GM06990 (cell line): ENCODE measurements around the gene PSMD10.

Source experiments
- DNase-seq: peaks from one replicate; pipeline ENCODE4 v3.0.0-alpha.2; 2011; ENCODE audit not compliant: insufficient read length; ENCODE audit errors: extremely low read depth
- H3K27me3 ChIP-seq: replicated peaks from 2 replicates; pipeline ENCODE4 v1.6.0; 2011; ENCODE audit warnings: low read length; ENCODE audit not compliant: control insufficient read depth, insufficient read depth
- H3K36me3 ChIP-seq: 2 replicates; pipeline ENCODE4 v1.5.1; 2011; ENCODE audit warnings: low read length; ENCODE audit not compliant: control insufficient read depth, insufficient read depth
- H3K4me3 ChIP-seq: replicated peaks from 2 replicates; pipeline ENCODE4 v1.5.1; 2011; ENCODE audit warnings: low read depth, mild to moderate bottlenecking, control low read depth, low read length
- TF ChIP-seq, protein P1 (sequence below): IDR thresholded peaks from 2 replicates; pipeline ENCODE4 v1.5.1; 2011; ENCODE audit warnings: low read length, control low read depth, mild to moderate bottlenecking, inconsistent platforms; ENCODE audit not compliant: insufficient read depth, poor library complexity, severe bottlenecking

The PSMD10 gene

DNA sequence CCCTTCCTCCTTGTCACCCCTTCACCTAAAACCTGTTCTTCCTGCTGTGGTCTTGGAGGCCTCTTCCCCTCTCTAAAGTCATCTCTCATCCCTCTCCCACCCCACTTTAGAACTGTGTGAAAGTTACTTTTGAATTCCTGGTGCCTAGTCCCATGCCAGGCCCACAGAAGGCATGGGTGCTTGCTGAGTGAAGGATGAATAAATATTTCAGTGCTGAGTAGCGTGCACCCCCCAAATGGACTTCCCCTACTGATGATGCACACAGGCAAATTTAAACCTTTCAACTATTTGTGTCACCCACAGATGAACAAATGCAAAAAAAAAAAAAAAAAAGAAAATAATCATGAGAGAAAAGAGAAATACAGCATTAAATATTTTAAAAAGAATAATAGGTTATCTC lies 19.8 kb downstream of the PSMD10 start:
- Histone ChIP-seq H3K36me3 (no peaks in the 10 kb centered on the region), H3K27me3 (no peaks in the 10 kb centered on the region; the same call in 1 of the 2 replicates), H3K4me3 (no peak overlapping the region)
- TF ChIP-seq, protein P1, sequence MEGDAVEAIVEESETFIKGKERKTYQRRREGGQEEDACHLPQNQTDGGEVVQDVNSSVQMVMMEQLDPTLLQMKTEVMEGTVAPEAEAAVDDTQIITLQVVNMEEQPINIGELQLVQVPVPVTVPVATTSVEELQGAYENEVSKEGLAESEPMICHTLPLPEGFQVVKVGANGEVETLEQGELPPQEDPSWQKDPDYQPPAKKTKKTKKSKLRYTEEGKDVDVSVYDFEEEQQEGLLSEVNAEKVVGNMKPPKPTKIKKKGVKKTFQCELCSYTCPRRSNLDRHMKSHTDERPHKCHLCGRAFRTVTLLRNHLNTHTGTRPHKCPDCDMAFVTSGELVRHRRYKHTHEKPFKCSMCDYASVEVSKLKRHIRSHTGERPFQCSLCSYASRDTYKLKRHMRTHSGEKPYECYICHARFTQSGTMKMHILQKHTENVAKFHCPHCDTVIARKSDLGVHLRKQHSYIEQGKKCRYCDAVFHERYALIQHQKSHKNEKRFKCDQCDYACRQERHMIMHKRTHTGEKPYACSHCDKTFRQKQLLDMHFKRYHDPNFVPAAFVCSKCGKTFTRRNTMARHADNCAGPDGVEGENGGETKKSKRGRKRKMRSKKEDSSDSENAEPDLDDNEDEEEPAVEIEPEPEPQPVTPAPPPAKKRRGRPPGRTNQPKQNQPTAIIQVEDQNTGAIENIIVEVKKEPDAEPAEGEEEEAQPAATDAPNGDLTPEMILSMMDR, result no peak
- no peak for DNase-seq

DNA sequence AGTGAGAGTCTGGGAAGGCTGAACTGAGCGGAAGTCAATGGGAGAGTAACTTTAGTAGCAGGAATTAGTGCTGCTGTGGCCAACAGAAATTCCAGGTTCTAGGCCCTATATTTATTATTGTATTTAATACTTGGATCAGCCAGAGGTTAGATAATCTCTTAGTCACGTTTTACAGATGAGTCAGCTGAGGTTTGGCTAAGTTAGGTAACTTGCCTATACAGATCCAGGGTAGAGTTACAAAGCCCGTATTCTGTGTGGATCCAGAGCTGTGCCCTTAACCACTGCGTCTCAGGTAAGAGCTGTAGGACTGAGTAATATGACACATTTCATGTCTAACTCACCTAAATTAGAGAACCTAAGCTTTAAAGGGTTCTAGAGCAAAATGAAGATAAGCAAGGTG lies 20.5 kb downstream of the PSMD10 start:
- Histone ChIP-seq H3K36me3 (no peaks in the 10 kb centered on the region), H3K27me3 (no peaks in the 10 kb centered on the region; the same call in 1 of the 2 replicates), H3K4me3 (no peak overlapping the region)
- TF ChIP-seq, protein P1, result no peak
- DNase-seq, result no peak

DNA sequence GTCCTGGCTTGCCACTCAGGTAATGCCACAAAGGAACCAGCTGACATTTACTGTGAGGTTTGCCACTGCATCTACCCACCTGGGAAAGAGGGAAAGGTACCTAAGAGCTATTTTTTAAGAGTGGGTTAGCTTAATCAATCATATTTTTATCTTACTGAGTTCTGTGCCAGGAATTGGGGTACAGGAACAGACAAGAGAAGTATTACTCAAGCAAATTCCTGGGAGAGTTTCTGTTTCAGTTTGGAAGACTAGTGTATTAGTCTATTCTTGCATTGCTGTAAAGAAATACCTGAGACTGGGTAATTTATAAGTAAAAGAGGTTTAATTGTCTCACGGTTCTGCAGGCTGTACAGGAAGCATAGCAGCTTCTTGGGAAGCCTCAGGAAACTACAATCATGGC lies 23.2 kb downstream of the PSMD10 start:
- H3K27me3 ChIP-seq, result no peaks in the 10 kb centered on the region; the same call in 1 of the 2 replicates
- DNase-seq, result no peak

DNA sequence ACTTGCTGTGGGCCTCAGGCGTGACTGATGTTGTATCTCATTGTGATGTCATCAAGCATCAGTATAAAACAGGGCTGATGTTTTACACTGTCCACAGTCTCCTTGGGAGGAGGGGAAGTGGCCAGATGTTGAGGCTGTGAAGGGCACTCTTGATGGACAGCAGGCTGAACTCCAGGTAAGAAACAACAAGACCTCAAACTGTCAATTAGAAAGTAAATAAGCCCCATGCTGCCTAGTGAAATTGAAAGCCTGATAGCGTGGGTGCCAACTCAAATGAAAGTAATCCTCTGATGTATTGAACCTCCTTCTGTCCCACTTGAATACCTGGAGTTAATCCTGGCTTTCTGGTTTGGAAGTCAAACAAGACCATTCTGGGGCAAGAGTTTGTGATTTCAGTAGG lies 26.7 kb downstream of the PSMD10 start:
- TF ChIP-seq, protein P1, result no peak
- Histone ChIP-seq H3K27me3 (no peaks in the 10 kb centered on the region), H3K4me3 (no peak overlapping the region)

More for the DNA sequence above, 23.2 kb downstream of the PSMD10 start:
- TF ChIP-seq, protein P1, result no peak
- H3K4me3 ChIP-seq, result no peak overlapping the region
- H3K36me3 ChIP-seq, result no peaks in the 10 kb centered on the region

DNA sequence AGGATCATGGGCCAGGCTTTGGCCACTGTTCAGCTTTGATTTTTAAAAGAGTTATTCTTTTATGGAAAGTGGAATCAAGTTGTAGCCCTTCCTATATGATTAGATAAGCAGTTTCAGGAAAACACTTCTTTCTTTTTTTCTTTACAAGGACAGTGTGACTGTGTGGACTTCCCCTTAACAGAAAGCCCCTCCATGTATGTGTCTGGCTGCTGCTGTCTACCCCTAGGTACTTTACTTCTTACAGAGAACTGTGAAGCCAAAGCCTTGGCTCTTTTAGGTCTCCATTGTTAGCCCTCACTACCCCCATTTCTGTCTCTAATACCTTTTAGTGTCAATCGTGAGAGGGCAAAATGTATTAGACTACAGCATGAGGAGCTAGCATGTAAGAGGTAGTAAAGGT lies 27.3 kb downstream of the PSMD10 start:
- TF ChIP-seq, protein P1, result no peak
- Histone ChIP-seq H3K27me3 (no peaks in the 10 kb centered on the region), H3K4me3 (no peak overlapping the region), H3K36me3 (no peaks in the 10 kb centered on the region)
- DNase-seq, result no peak

More for the DNA sequence above, 26.7 kb downstream of the PSMD10 start:
- H3K36me3 ChIP-seq, result no peaks in the 10 kb centered on the region
- no peak for DNase-seq

DNA sequence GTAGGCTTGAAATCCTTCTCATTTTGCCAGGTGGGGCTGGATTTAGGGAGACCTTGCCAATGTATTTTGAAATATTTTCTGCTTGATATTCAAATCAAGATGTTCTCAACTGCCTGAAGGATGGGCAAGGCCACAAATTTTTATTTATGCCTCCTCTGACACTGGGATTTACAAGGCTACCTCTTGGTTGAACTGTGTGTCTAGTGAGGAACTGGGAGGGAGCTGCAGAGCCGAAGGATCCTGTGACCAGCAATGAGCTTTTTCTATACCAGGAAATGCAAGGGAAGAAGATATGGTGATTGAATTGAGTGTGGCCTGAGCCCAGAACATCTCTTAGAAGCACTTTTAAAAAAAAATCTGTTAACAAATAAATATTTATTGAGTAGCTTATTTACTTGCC lies 31.5 kb downstream of the PSMD10 start:
- TF ChIP-seq, protein P1, result no peak
- DNase-seq, result no peak
- Histone ChIP-seq H3K27me3 (no peaks in the 10 kb centered on the region), H3K4me3 (no peak overlapping the region), H3K36me3 (no peaks in the 10 kb centered on the region)
